GM19395 (cell line): Measurements from ENCODE around the gene TTC21A.

Experiments
- ATAC-seq: cut with Tn5 transposase; IDR thresholded peaks from one replicate; pipeline ENCODE4 v1.9.1; 2021; ENCODE audit warnings: mild to moderate bottlenecking, moderate library complexity; ENCODE audit not compliant: unreplicated experiment

TTC21A gene

DNA sequence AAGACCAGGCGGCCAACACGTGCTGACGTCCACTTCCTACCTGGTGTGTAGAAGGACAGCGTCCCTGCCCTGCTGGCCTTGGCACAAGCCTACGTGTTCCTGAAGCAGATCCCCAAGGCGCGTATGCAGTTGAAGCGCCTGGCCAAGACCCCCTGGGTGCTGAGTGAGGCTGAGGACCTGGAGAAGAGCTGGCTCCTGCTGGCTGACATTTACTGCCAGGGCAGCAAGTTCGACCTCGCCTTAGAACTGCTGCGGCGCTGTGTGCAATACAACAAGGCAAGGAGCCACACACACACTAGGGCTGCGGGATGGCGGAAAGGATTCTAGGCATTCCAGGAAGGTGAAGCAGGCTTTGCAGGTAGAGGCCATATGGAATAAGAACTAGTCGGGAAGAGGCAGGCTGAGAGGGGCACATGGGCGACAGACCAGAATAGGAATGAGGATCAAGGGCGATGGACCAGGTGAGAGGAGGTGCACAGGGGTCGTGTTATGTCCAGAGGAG is 30.0 kb downstream of the TTC21A start:
- no peak for ATAC-seq

DNA sequence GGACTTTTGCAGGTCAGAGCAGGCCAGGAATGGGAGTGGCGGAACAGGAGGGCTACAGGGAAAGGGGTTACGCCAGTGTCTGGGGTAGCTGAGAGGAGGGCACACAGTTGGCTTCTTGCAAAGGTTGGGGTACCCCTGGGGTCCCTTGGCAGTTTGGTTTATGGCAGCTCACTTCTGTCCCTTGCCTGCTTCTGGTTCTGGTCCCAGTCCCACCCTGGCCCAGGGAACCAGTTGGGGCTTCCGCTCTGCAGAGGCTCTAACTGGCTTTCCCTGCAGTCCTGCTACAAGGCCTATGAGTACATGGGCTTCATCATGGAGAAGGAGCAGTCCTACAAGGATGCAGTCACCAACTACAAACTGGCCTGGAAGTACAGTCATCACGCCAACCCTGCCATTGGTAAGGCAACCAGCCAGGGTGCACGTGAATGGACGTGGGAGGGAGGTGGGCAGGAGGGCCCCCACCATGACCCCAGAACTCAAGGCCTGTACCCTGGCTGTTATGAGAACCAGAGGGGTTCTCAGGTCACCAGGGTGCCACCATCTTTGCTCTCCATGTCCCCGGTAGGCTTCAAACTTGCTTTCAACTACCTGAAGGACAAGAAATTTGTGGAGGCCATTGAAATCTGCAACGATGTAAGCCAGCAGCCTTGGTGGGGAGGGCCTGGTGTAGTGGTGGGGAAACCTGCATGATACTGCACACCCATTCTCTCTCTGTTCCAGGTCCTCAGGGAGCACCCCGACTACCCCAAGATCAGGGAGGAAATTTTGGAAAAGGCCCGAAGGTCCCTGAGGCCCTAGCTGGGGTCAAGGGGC is 30.7 kb downstream of the TTC21A start:
- ATAC-seq = no peak

GRCh38 chr3:39138804-39139415 is 31.4 kb downstream of the TTC21A start:
- no peak for ATAC-seq

- ATAC-seq = no peak
Observed at GRCh38 chr3:39139442-39139841, 32.0 kb downstream of the TTC21A start.

DNA sequence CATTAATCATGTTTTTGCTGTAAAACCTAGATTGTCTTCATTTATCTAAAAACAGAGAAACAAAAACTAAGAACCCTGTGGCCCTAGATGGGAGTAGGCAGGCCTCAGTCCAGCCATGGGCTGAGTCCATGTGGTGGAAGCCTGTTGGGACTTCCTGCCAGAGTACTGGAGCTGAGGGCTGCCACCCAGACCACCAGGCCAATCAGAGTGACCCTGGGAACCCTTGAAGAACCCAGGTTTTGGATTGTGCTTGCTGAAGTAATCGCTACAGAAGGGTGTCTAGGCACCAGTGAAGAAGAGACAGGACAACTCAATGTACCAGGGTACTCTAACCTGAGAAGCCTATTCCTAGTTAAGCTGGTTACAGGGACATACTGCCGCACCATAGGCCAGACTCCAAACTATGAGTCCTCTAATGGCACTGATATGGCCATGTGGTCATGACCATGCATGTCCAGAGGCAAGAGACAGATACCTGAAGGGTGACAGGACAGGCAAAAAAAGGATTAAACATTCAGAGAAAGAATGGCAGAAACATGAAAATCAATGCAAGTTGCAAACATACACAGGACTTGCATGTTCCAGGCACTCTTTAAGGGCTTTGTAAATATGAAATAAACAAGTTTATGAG is 33.0 kb downstream of the TTC21A start:
- no peak for ATAC-seq

- ATAC-seq = no peak
Observed at GRCh38 chr3:39141171-39141995, 33.9 kb downstream of the TTC21A start.

DNA sequence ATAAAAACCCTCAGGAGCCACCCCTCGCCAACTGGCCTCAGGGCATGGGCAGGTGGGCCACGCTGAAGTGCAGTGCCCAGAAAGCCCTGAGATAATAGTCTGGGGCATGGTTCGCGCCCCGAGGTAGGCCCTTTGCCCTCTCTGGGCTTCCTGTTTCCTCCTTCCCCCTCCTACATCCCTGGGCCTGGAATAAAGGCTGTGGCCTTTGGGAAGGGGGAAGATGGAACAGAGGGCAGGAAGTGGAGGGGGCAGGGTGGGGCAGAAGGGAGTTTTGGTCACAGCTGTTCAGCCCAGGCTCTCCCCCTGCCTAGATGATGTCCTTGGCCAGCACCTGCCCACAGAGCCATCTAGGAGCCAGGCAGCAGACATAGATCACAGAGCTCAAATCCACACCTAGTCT is 34.6 kb downstream of the TTC21A start:
- ATAC-seq = no peak

DNA sequence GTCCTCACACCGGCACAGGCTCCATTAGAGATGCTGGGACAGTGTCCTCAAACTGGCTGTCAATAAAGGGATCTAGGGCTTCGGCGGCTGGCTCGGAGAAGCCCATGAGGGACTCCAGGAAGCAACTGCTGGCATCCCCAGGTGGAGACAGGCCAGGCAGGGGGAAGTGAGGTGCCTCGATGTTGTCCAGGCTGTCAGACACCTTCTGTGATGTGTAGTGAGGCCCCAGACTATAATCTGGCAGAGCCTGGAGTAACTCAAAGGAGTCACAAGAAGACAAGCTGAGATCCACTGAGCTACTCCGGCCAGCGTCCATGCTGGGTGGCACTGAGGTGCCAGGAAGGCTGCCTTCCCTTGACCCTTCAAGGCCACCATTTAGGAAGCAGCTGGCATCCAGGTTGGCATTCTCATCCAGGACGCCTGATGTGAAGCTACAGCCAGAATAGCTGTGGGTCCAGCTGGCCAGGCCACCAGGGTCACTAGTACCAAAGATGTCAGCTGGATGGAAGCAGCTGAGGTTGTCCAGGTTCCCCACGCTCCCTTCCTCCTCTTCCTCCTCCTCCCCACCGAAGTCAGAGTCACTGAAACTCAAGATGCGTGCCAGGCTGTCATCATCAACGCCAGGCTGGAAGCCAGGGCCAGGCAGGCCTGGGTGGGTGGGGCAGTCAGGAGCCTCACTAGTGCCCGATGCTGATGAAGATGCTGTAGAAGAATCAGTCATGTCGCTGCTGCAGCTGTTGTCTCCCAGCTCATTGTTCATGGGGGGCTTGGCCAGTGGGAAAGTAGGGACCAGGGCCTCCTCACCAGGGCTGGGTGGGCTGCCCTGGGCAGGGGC is 35.8 kb downstream of the TTC21A start:
- ATAC-seq = no peak

DNA sequence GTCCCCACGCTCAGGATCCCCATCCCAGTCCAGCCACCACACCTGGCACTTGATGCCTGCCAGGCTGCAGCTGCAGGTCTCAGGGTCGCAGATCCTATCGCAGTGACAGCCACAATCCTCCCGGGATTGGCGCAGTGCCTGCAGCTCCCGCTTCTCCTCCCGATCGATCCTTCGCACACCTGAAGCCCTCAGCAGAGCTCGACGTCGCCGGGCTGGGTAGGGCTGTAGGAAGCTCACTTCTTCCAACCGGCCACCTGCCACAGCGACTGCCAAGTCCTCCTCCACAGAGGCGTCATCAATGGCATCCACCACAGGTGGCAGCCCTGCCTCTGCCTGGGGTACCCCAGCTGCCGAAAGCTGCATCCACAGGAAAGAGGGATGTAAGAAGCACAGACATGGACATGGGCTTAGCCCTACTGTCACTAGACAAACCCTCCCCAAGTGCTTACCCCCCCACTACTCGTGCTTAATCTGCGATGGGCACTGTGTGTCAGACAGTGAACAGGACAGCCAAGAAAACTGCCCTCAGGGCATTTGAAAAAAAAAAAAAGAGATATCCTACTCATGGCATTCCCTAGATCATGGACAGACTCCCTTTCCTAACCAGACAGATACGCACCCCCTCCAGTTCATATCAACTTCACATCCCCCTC is 36.7 kb downstream of the TTC21A start:
- no peak for ATAC-seq

GRCh38 chr3:39144748-39145380 is 37.4 kb downstream of the TTC21A start:
- ATAC-seq = no peak

DNA sequence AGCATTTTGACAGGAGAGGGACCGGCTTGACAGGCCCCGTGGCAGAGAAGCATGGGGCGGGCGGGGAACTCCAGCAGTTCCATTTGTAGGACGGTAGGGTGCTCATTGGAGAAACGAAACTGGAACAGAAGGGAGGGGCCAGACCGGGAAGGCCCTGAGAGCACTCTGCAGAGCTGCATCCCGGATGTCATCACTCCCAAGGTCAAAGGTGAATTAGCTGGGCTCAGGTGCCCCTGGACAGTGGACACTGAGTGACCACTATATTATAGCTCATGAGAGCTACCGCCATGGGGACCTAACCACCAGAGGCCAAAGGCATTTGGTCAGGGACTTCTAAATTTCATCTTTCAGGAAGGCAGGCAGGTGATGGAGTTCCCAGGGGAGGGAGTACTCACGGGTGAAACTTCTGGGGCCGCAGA is 38.6 kb downstream of the TTC21A start:
- ATAC-seq = no peak

DNA sequence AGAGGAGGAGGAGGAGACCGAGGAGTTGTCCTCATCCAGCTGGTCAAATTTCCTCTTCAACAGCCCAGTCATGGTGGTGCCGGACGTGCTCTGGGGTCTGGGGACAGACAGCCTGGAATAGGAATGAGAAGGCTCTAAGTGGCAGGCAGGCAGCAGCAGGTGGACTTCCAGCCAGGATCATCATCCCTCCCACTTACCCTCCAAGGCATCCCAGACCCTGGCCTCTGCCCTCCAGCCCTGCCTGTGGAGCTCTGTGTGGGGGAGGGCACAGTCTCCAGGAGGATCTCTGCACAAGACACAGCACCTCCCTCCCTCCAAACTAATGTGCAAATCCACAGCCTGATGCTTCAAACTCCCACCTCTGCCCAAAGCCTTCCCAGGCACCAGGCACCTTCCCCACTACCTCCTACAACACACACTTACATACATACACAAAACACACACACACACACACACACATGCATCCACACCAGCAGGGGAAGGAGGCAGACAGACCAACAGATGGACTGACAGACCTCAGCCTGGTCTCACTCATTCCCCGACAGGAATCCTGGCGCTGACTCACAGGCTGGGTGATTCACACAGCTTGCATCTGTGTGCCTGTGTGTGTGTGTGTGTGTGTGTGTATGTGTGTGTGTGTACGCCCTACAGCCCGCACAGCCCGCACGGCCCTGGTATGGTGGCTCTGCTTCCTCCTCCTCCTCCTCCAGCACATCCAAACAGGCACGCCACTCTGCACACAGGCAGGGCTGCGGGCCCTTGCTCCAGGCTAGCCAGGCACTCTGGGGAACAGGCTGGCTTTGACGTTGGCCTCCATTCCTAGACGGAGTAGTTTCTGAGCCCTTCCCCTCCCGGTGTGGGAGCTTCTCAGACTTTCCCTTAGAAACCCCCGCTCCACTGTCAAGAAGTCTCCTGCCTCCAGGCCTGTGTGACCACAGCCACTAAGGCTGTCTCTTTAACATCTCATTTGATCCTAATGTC is 39.4 kb downstream of the TTC21A start:
- ATAC-seq = peak; percentile 13

DNA sequence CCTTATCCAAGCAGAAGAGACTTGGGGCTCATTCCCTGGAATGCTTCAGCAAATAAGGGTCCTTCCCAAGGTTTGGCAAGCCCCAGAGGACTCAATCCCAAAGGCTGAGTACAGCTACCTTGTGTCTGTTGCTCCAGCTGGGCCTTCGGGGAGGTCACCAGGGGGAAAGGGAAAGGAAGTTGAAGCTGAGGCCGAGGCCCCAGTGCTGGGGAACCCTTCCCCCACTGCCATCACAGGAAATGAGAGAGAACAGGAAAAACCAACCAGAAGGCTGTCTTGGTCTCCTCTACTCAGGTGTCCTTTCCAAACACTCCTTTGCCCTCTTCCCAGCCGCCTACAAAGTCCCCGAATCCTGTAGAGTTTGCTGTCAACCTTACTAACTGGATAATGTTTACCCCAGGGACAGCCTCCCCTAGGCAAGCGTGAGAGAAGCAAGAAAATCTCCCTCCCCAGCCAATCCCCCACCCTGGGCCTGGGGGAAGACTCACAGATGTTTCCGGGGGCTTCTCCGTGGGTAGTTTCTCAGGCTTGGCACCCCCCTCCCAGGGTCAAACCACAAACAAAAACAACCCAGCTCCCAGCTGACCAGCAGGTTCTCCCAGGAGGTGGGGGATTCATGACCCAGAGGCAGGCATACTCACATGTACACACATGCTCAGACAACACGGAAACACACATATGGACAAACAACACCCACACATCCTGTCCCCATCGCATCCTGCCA is 40.4 kb downstream of the TTC21A start:
- peak; percentile 50 for ATAC-seq

DNA sequence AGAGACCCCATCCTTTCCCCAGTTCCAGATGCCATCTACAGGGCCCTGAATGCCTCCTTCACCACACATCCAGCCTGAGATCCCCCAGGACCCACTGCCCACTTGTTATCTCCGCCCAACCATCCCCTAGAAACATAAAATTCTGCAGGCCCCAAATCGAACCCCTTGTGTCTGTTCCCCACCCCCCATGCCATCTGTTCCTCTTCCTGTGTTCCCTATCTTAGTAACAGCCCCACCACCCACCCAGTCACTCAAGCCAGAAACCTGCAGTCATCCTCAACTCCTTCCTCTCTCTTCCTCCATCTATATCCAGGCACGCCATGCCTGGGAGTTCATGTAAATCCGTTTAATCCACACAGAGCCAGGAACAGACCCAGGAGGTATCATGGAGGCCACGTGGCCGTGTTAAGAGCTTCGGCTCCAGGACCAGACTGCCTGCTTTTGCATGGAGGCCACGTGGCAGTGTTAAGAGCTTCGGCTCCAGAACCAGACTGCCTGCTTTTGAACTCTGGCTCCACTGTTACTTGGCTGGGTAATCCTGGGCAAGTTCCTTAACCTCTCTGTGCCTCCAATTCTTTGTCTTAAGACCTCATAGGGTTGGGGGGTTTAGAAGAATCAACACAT is 41.1 kb downstream of the TTC21A start:
- ATAC-seq = no peak

GRCh38 chr3:39149059-39149455 is 41.6 kb downstream of the TTC21A start:
- no peak for ATAC-seq

- no peak for ATAC-seq
Observed at GRCh38 chr3:39149498-39150147, 42.1 kb downstream of the TTC21A start.
